Lower leg skin (tissue), 4 donors: Measurements from ENCODE around the gene SLC7A10. TPM values are rescaled to one million over a fixed set of nuclear protein-coding genes. Genes with fewer than 3 reads are reported as not detected.

Experiments used
- DNase-seq, 2 donors: peaks; one replicate each; pipeline ENCODE4 v3.0.0-alpha.2; 2019; ENCODE audit warnings: low spot score in 2 of 2
- H3K4me3 ChIP-seq: fragments of 200-600 bp; sonication (generic); 2 replicates; pipeline ENCODE4 v1.5.1; 2017; ENCODE audit warnings: mild to moderate bottlenecking, low read depth; ENCODE audit not compliant: poor library complexity, severe bottlenecking
- CTCF ChIP-seq, 3 donors: fragments of 450-650 bp; IDR thresholded peaks; one replicate each; pipeline ENCODE4 v1.5.1; 2016; ENCODE audit warnings: antibody characterized with exemption in 3 of 3, mild to moderate bottlenecking in 3 of 3, moderate library complexity in 2 of 3
- POLR2A ChIP-seq, 2 donors: fragments of 450-650 bp; IDR thresholded peaks; one replicate each; pipeline ENCODE4 v1.6.1; 2016 to 2017; ENCODE audit warnings: antibody characterized with exemption in 2 of 2, mild to moderate bottlenecking in 1 of 2, moderate library complexity in 1 of 2
- WGBS, 2 donors: methylation state at CpG; one replicate each; pipeline ENCODE4 v1.1.5; 2018; 5-methylcytosine and 5-hydroxymethylcytosine counted together
- intact Hi-C: fragments of 100-400 bp; cut with DNase I; formaldehyde crosslinking; loops from one replicate; pipeline ENCODE4 v1.15.0; 2023; ENCODE audit warnings: low total_unique reads
- total RNA-seq, 4 donors: library from RNA; depleted of rRNA; stranded (reverse); fragments of >200 nt; gene quantifications; one replicate each; pipeline ENCODE4 v1.1.0, GENCODE V29; 2016

The SLC7A10 gene
- total RNA-seq, 4 donors from 2014 or later: 0.62 TPM; not detected in 3

GRCh38 chr19:33235269-33235995 lies 9.8 kb upstream of the SLC7A10 start:
- no peak overlapping the region for H3K4me3 ChIP-seq
- DNase-seq: peak; percentile 79 to 97
- WGBS, 2 donors: 46 to 54% methylated on average over 23 to 30 of the region's 30 CpGs
- TF ChIP-seq POLR2A (IDR thresholded peaks at IDR 0.05): no peak
- TF ChIP-seq CTCF (IDR thresholded peaks at IDR 0.05): peak in 1 of 3 donors; percentile 80
- intact Hi-C loops: loop anchor here (10.0 kb wide), 1 partner anchor 69 kb away; the partner anchor contains the start of gene CEBPA

- TF ChIP-seq CTCF (IDR thresholded peaks at IDR 0.05) (no peak), POLR2A (IDR thresholded peaks at IDR 0.05) (no peak)
- H3K4me3 ChIP-seq: no peak overlapping the region
- WGBS, 2 donors: 58 to 61% methylated on average over 8 to 9 of the region's 9 CpGs
- intact Hi-C loops: loop anchor here (10.0 kb wide), 1 partner anchor 70 kb away; the partner anchor contains the start of gene CEBPA
- no peak for DNase-seq
These were observed 9.1 kb upstream of the SLC7A10 start for GRCh38 chr19:33234736-33235135.

DNA sequence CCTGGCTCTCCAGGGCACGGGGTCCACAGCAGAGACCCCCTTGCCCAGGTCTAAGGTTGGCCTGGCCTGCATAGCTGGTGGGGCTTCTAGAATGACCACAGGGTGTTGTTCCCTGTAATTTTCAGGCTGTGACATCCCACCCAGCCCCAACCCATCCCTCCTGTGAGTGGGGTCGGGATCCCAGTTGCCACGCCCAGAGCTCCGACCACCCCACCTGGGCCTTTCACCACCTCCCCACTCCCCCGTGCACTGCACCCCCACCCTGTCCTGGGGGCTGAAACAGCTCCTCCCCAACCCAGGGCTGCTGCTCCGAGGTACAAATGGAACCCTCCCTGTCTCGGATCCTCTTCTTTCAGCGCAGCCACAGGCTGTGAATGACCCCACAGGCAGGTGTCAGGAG lies 8.4 kb upstream of the SLC7A10 start:
- no peak overlapping the region for H3K4me3 ChIP-seq
- WGBS, 2 donors: 66 to 68% methylated on average over 8 of the region's 8 CpGs
- no peak for DNase-seq
- intact Hi-C loops: loop anchor here (10.0 kb wide), 1 partner anchor 71 kb away; the partner anchor contains the start of gene CEBPA
- TF ChIP-seq CTCF (IDR thresholded peaks at IDR 0.05): no peak
- no peak for TF ChIP-seq POLR2A (IDR thresholded peaks at IDR 0.05)

DNA sequence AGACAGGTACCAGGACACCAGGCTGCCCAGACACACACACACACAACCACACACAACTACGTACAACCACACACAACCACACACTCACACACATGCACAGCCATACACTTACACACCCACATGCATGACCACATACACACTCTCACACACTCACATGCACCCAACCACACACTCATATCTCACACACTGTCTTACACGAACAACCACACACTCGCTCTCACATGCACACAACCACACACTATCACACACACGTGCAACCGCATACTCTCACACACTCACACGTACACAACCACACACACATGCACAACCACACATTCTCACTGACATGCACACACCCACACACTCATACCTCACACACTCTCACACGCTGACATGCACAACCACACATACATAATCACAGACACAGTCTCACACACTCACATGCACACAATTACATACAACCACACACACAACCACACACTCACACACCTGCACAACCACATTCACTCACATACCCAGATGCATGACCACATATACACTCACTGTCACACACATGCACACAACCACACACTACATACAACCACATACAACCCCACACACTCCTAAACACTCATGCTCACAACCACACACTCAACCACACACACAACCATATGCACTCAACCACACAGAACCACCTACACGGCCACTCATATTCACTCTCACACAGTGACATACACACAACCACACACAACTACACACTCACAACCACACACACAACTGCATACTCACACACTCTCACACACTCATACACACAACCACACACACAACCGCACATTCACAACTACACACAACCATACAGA lies 7.6 kb upstream of the SLC7A10 start:
- H3K4me3 ChIP-seq: no peak overlapping the region
- TF ChIP-seq POLR2A (IDR thresholded peaks at IDR 0.05) (no peak), CTCF (IDR thresholded peaks at IDR 0.05) (no peak)
- no peak for DNase-seq
- intact Hi-C loops: loop anchor here (10.0 kb wide), 1 partner anchor 72 kb away; the partner anchor contains the start of gene CEBPA
- WGBS, 2 donors: 91 to 92% methylated on average over 9 of the region's 9 CpGs

- DNase-seq: no peak
- TF ChIP-seq POLR2A (IDR thresholded peaks at IDR 0.05) (no peak), CTCF (IDR thresholded peaks at IDR 0.05) (no peak)
- intact Hi-C loops: loop anchor here (10.0 kb wide), 1 partner anchor 72 kb away; the partner anchor contains the start of gene CEBPA
- no peak overlapping the region for H3K4me3 ChIP-seq
- 54 to 59% methylated on average over 12 of the region's 12 CpGs for WGBS, 2 donors
These were observed 7.0 kb upstream of the SLC7A10 start for GRCh38 chr19:33232656-33233055.
